IMR-90 (cell line): ENCODE measurements around the gene TEX14. TPM values are rescaled to one million over a fixed set of nuclear protein-coding genes. Genes with fewer than 3 reads are reported as not detected.

ENCODE experiments used
- ATAC-seq: fragments of 200-7000 bp; cut with Tn5 transposase; 2 replicates; pipeline ENCODE4 v1.9.1; 2020; ENCODE audit warnings: low read depth, mild to moderate bottlenecking, moderate library complexity
- BruUV-seq: library from RNA; stranded (reverse); fragments of 400-500 nt; replicated peaks from 2 replicates; lab custom pipeline; 2021; lab: Mats Ljungman, UMichigan
- CTCF ChIA-PET: fragments of 300-600 bp; formaldehyde crosslinking; extraction: SDS; loops from one replicate; lab custom pipeline; 2021; ENCODE audit warnings: antibody characterized with exemption; lab: Yijun Ruan, JAX
- POLR2A ChIA-PET: fragments of 300-600 bp; sonication (Branson Sonifier 250); formaldehyde crosslinking; loops from one replicate; lab custom pipeline; 2022; ENCODE audit warnings: antibody characterized with exemption; ENCODE audit not compliant: unreplicated experiment; lab: Charles Lee
- DNase-seq: peaks from one replicate; pipeline ENCODE4 v3.0.0; 2013
- H2AFZ ChIP-seq: replicated peaks from 2 replicates; pipeline ENCODE3; 2013; ENCODE audit warnings: low read length, mild to moderate bottlenecking; ENCODE audit not compliant: poor library complexity
- H2AK5ac ChIP-seq: 2 replicates; pipeline ENCODE4 v1.6.1; 2013; ENCODE audit warnings: low read depth, low read length, inconsistent platforms
- H2AK9ac ChIP-seq: replicated peaks from 2 replicates; pipeline ENCODE3; 2013; ENCODE audit warnings: mild to moderate bottlenecking, low read depth, low read length, moderate library complexity; ENCODE audit not compliant: poor library complexity
- H2BK120ac ChIP-seq: 2 replicates; pipeline ENCODE4 v1.6.1; 2013; ENCODE audit warnings: low read depth, low read length, inconsistent platforms
- H2BK15ac ChIP-seq: 3 replicates; pipeline ENCODE4 v1.6.1; 2013; ENCODE audit warnings: low read depth, low read length, inconsistent platforms
- H2BK20ac ChIP-seq: 2 replicates; pipeline ENCODE4 v1.6.1; 2013; ENCODE audit warnings: low read depth, mild to moderate bottlenecking, inconsistent platforms, low read length, moderate library complexity
- H2BK5ac ChIP-seq: 2 replicates; pipeline ENCODE4 v1.6.1; 2013; ENCODE audit warnings: mild to moderate bottlenecking, low read depth, low read length, inconsistent platforms; ENCODE audit not compliant: poor library complexity, severe bottlenecking
- H3K14ac ChIP-seq: replicated peaks from 2 replicates; pipeline ENCODE4 v1.6.1; 2013; ENCODE audit warnings: low read depth, low read length, inconsistent platforms
- H3K18ac ChIP-seq: 2 replicates; pipeline ENCODE4 v1.6.1; 2013; ENCODE audit warnings: low read depth, low read length, control low read depth
- H3K23ac ChIP-seq: 2 replicates; pipeline ENCODE4 v1.6.1; 2013; ENCODE audit warnings: low read depth, low read length, inconsistent platforms
- H3K27ac ChIP-seq: 2 replicates; pipeline ENCODE4 v1.5.1; 2013; ENCODE audit warnings: mild to moderate bottlenecking, control low read depth, low read length; ENCODE audit not compliant: insufficient read depth
- H3K27me3 ChIP-seq: 2 replicates; pipeline ENCODE4 v1.6.1; 2013; ENCODE audit warnings: low read length; ENCODE audit not compliant: control insufficient read depth, insufficient read depth
- H3K36me3 ChIP-seq: 2 replicates; pipeline ENCODE4 v1.6.1; 2013; ENCODE audit warnings: low read length, mixed read lengths; ENCODE audit not compliant: control insufficient read depth, insufficient read depth
- H3K4ac ChIP-seq: 2 replicates; pipeline ENCODE4 v1.6.1; 2013; ENCODE audit warnings: low read depth, low read length, inconsistent platforms
- H3K4me1 ChIP-seq: 2 replicates; pipeline ENCODE4 v1.6.1; 2013; ENCODE audit warnings: low read length, mixed read lengths; ENCODE audit not compliant: control insufficient read depth, insufficient read depth
- H3K4me2 ChIP-seq: 2 replicates; pipeline ENCODE4 v1.6.1; 2013; ENCODE audit warnings: low read depth, mild to moderate bottlenecking, control low read depth, low read length, moderate library complexity
- H3K4me3 ChIP-seq: 2 replicates; pipeline ENCODE4 v1.5.1; 2013; ENCODE audit warnings: low read depth, mild to moderate bottlenecking, control low read depth, low read length, moderate library complexity; ENCODE audit not compliant: insufficient read depth
- H3K56ac ChIP-seq: 2 replicates; pipeline ENCODE4 v1.6.1; 2013; ENCODE audit warnings: low read length, inconsistent platforms; ENCODE audit not compliant: insufficient read depth; ENCODE audit errors: extremely low read depth
- H3K79me1 ChIP-seq, 2 experiments: 2 replicates each; pipeline ENCODE4 v1.6.1; 2013; ENCODE audit warnings: low read length in 2 of 2, inconsistent platforms in 1 of 2, low read depth in 1 of 2
- H3K9ac ChIP-seq: 2 replicates; pipeline ENCODE4 v1.6.1; 2013; ENCODE audit warnings: low read depth, low read length, control low read depth
- H3K9me1 ChIP-seq: 2 replicates; pipeline ENCODE4 v1.6.1; 2013; ENCODE audit warnings: low read length, inconsistent platforms; ENCODE audit not compliant: insufficient read depth
- H3K9me3 ChIP-seq: 2 replicates; pipeline ENCODE4 v1.6.1; 2013; ENCODE audit warnings: low read length; ENCODE audit not compliant: control insufficient read depth, insufficient read depth
- H4K20me1 ChIP-seq: 2 replicates; pipeline ENCODE4 v1.6.1; 2013; ENCODE audit warnings: low read length, inconsistent platforms; ENCODE audit not compliant: insufficient read depth
- H4K5ac ChIP-seq: 2 replicates; pipeline ENCODE4 v1.6.1; 2013; ENCODE audit warnings: mild to moderate bottlenecking, low read depth, low read length, control low read depth
- H4K8ac ChIP-seq, 2 experiments: 2 replicates each; pipeline ENCODE4 v1.6.1; 2013; ENCODE audit warnings: low read depth in 2 of 2, low read length in 2 of 2, control low read depth in 1 of 2, inconsistent platforms in 1 of 2
- H4K91ac ChIP-seq: 2 replicates; pipeline ENCODE4 v1.6.1; 2013; ENCODE audit warnings: low read depth, low read length, inconsistent platforms; ENCODE audit not compliant: insufficient read depth
- BHLHE40 ChIP-seq: fragments of 150-350 bp; IDR thresholded peaks from 2 replicates; pipeline ENCODE4 v1.6.1; 2016; ENCODE audit warnings: mild to moderate bottlenecking, low read depth, low read length
- CEBPB ChIP-seq: IDR thresholded peaks from 2 replicates; pipeline ENCODE4 v1.6.1; 2012; ENCODE audit warnings: low read depth, low read length, improper control_type of control experiment
- CHD1 ChIP-seq: IDR thresholded peaks from 2 replicates; pipeline ENCODE4 v1.6.1; 2012; ENCODE audit warnings: low read depth, low read length, improper control_type of control experiment
- CTCF ChIP-seq: conservative IDR thresholded peaks from 2 replicates; pipeline ENCODE4 v1.5.1; 2012; ENCODE audit warnings: mild to moderate bottlenecking, low read depth, low read length, improper control_type of control experiment
- ELK1 ChIP-seq: fragments of 150-350 bp; IDR thresholded peaks from 2 replicates; pipeline ENCODE4 v1.6.1; 2016; ENCODE audit warnings: low read depth, mild to moderate bottlenecking, low read length, moderate library complexity, borderline replicate concordance
- FOS ChIP-seq: fragments of 150-350 bp; IDR thresholded peaks from 2 replicates; pipeline ENCODE4 v1.6.1; 2016; ENCODE audit warnings: low read depth, low read length
- MAFK ChIP-seq: IDR thresholded peaks from 2 replicates; pipeline ENCODE4 v1.6.1; 2012; ENCODE audit warnings: low read depth, low read length, improper control_type of control experiment
- MAZ ChIP-seq: IDR thresholded peaks from 2 replicates; pipeline ENCODE4 v1.6.1; 2012; ENCODE audit warnings: low read depth, mild to moderate bottlenecking, low read length, improper control_type of control experiment, moderate library complexity, borderline replicate concordance
- MXI1 ChIP-seq: IDR thresholded peaks from 2 replicates; pipeline ENCODE4 v1.6.1; 2012; ENCODE audit warnings: low read depth, mild to moderate bottlenecking, low read length, moderate library complexity, borderline replicate concordance
- NFE2L2 ChIP-seq: fragments of 150-350 bp; IDR thresholded peaks from 2 replicates; pipeline ENCODE4 v1.6.1; 2016; ENCODE audit warnings: low read depth, mild to moderate bottlenecking, low read length
- POLR2A ChIP-seq: IDR thresholded peaks from 2 replicates; pipeline ENCODE4 v1.6.1; 2012; ENCODE audit warnings: mild to moderate bottlenecking, low read depth, low read length
- RAD21 ChIP-seq: IDR thresholded peaks from 2 replicates; pipeline ENCODE4 v1.6.1; 2012; ENCODE audit warnings: low read length, improper control_type of control experiment
- RCOR1 ChIP-seq: IDR thresholded peaks from 2 replicates; pipeline ENCODE4 v1.6.1; 2012; ENCODE audit warnings: mild to moderate bottlenecking, low read length, improper control_type of control experiment; ENCODE audit not compliant: insufficient replicate concordance
- RFX5 ChIP-seq: IDR thresholded peaks from 2 replicates; pipeline ENCODE4 v1.8.0; 2012; ENCODE audit warnings: low read depth, mild to moderate bottlenecking, low read length, moderate library complexity
- SMC3 ChIP-seq: fragments of 150-350 bp; IDR thresholded peaks from 2 replicates; pipeline ENCODE4 v1.6.1; 2016; ENCODE audit warnings: low read depth, mild to moderate bottlenecking, antibody characterized with exemption, low read length, moderate library complexity
- USF2 ChIP-seq: fragments of 150-350 bp; IDR thresholded peaks from 2 replicates; pipeline ENCODE4 v1.6.1; 2017; ENCODE audit warnings: mild to moderate bottlenecking, antibody characterized with exemption, low read length, low read depth
- WGBS, 2 experiments: methylation state at CpG; one replicate each; pipeline versions ENCODE4 v1.1.5 to v1.1.7; 2013; ENCODE audit warnings: missing lambda C conversion rate in 2 of 2; ENCODE audit not compliant: insufficient read length in 1 of 2; ENCODE audit errors: extremely low coverage in 2 of 2; 5-methylcytosine and 5-hydroxymethylcytosine counted together
- dilution Hi-C: fragments of 300-500 bp; cut with HindIII; formaldehyde crosslinking; loops from one replicate; pipeline ENCODE4 v1.14.3; 2018; ENCODE audit warnings: low sequenced_read_pairs; ENCODE audit not compliant: unreplicated experiment
- in situ Hi-C: fragments of 300-500 bp; cut with MboI; formaldehyde crosslinking; loops from 3 replicates; pipeline ENCODE4 v1.14.3; 2019; ENCODE audit warnings: low sequenced_read_pairs, inconsistent platforms, mixed read lengths
- intact Hi-C: fragments of 100-400 bp; cut with micrococcal nuclease; formaldehyde crosslinking; loops from 2 replicates; pipeline ENCODE4 v1.10.0; 2022
- polyA plus RNA-seq, 3 experiments: library from polyadenylated mRNA; depleted of rRNA; stranded (reverse); fragments of >200 nt; gene quantifications; 2 replicates each; pipeline ENCODE4 v1.2.3, GENCODE V29; 2012; ENCODE audit warnings: low replicate concordance in 1 of 3
- total RNA-seq: library from RNA; depleted of rRNA; stranded (reverse); fragments of >200 nt; gene quantifications from 2 replicates; pipeline ENCODE4 v1.2.3, GENCODE V29; 2012

Gene TEX14
- total and polyA plus RNA-seq, 2 of the 4 experiments (the other 2 are of a cell fraction): not detected

- Histone ChIP-seq H3K56ac (no peak overlapping the region), H3K18ac (no peak overlapping the region), H3K9me3 (no peaks in the 10 kb centered on the region), H3K79me1 (no peaks in the 10 kb centered on the region), H4K8ac (no peak overlapping the region), H2AFZ (no peak overlapping the region), H4K91ac (no peak overlapping the region), H3K36me3 (no peaks in the 10 kb centered on the region), H3K23ac (no peak overlapping the region), H4K5ac (no peak overlapping the region), H3K27me3 (no peaks in the 10 kb centered on the region), H2BK15ac (no peak overlapping the region), H4K20me1 (no peaks in the 10 kb centered on the region), H3K9me1 (no peaks in the 10 kb centered on the region), H2AK9ac (no peak overlapping the region), H3K27ac (no peak overlapping the region), H2BK20ac (no peak overlapping the region), H3K4ac (no peak overlapping the region), H3K9ac (no peak overlapping the region), H3K4me1 (no peaks in the 10 kb centered on the region), H2BK120ac (no peak overlapping the region), H3K4me3 (no peak overlapping the region), H2AK5ac (no peak overlapping the region), H3K4me2 (no peak overlapping the region), H2BK5ac (no peak overlapping the region), H3K14ac (no peak overlapping the region)
- no TSS peak for BruUV-seq
- ChIA-PET CTCF (interaction anchor here (0.5 kb wide), 1 partner anchor 219 kb away, joined by 7 read pairs; no protein-coding TSS in a partner anchor), POLR2A (no interaction called here)
- dilution Hi-C loops (no loop called here), intact Hi-C loops (no loop called here), in situ Hi-C loops (no loop called here)
- no peak for ATAC-seq
- no peak for DNase-seq
- no CpG with 5 or more reads among the region's 3 CpGs for WGBS, 2 experiments
- TF ChIP-seq CEBPB: no peak
- no peak for TF ChIP-seq BHLHE40
- no peak for TF ChIP-seq NFE2L2
- no peak for TF ChIP-seq ELK1
- no peak for TF ChIP-seq CHD1
- no peak for TF ChIP-seq MAZ
- no peak for TF ChIP-seq USF2
- TF ChIP-seq POLR2A: no peak
- no peak for TF ChIP-seq MXI1
- TF ChIP-seq FOS: no peak
- TF ChIP-seq MAFK: no peak
- no peak for TF ChIP-seq RAD21
- TF ChIP-seq SMC3: no peak
- no peak for TF ChIP-seq RFX5
- TF ChIP-seq RCOR1: no peak
- TF ChIP-seq CTCF: no peak
Measured at GRCh38 chr17:58734040-58734439, 42.2 kb upstream of the TEX14 start.
